B cell (primary cell): ENCODE results near the gene UTP15. TPM values are rescaled to one million over a fixed set of nuclear protein-coding genes. Genes with fewer than 3 reads are reported as not detected.

Experiments
- ATAC-seq: fragments of 200-7000 bp; cut with Tn5 transposase; one replicate; pipeline ENCODE4 v1.10.0; 2021; ENCODE audit warnings: low read depth, mild to moderate bottlenecking, moderate number of reproducible peaks, moderate library complexity
- CTCF ChIA-PET: fragments of 350-600 bp; sonication (Branson Sonifier 250); formaldehyde crosslinking; loops from one replicate; lab custom pipeline; 2021; ENCODE audit warnings: antibody characterized with exemption, inconsistent platforms; lab: Charles Lee
- POLR2A ChIA-PET: fragments of 350-600 bp; sonication (Branson Sonifier 250); formaldehyde crosslinking; loops from one replicate; lab custom pipeline; 2021; ENCODE audit warnings: antibody characterized with exemption; lab: Charles Lee
- DNase-seq: peaks from one replicate; pipeline ENCODE4 v3.0.0; 2013
- H2AFZ ChIP-seq: 2 replicates; pipeline ENCODE4 v1.6.1; 2012; ENCODE audit warnings: mild to moderate bottlenecking, low read depth, low read length; ENCODE audit not compliant: insufficient read depth, poor library complexity, severe bottlenecking
- H3K27ac ChIP-seq, 2 donors: 1 replicate in 1 of 2; 2 replicates in 1 of 2; pipeline ENCODE4 v1.5.1; 2012 to 2013; ENCODE audit warnings: low read length in 2 of 2, mild to moderate bottlenecking in 2 of 2, moderate library complexity in 1 of 2
- H3K27me3 ChIP-seq, 4 experiments: fragments of 200-600 bp in 1 of 4; sonication (generic) in 1 of 4; replicated peaks in 1 of 4; 1 replicate in 2 of 4; 2 replicates in 2 of 4; pipeline versions ENCODE4 v1.6.1 to v1.7.0; 2013 to 2016; ENCODE audit warnings: low read length in 3 of 4, mild to moderate bottlenecking in 2 of 4, mixed read lengths in 1 of 4, moderate library complexity in 1 of 4; ENCODE audit not compliant: insufficient read depth in 4 of 4, control insufficient read depth in 3 of 4; ENCODE audit errors: control extremely low read depth in 1 of 4
- H3K36me3 ChIP-seq, 2 experiments: replicated peaks in 1 of 2; 1 replicate in 1 of 2; 2 replicates in 1 of 2; pipeline versions ENCODE4 v1.6.1 to v1.7.1; 2013; ENCODE audit warnings: low read length in 1 of 2; ENCODE audit not compliant: insufficient read depth in 2 of 2, control insufficient read depth in 1 of 2; ENCODE audit errors: control extremely low read depth in 1 of 2, extremely low read depth in 1 of 2
- H3K4me1 ChIP-seq, 2 donors: fragments of 200-600 bp in 1 of 2; sonication (generic) in 1 of 2; 1 replicate in 1 of 2; 2 replicates in 1 of 2; pipeline versions ENCODE4 v1.5.1 to v1.6.1; 2013 to 2017; ENCODE audit warnings: low read length in 2 of 2; ENCODE audit not compliant: control insufficient read depth in 2 of 2, insufficient read depth in 2 of 2
- H3K4me2 ChIP-seq: replicated peaks from 2 replicates; pipeline ENCODE3; 2012; ENCODE audit warnings: mild to moderate bottlenecking, low read depth, low read length; ENCODE audit not compliant: poor library complexity, severe bottlenecking
- H3K4me3 ChIP-seq, 5 experiments: fragments of 200-600 bp in 1 of 5; sonication (generic) in 1 of 5; 1 replicate in 3 of 5; 2 replicates in 2 of 5; pipeline versions ENCODE4 v1.5.1 to v1.7.0; 2011 to 2016; ENCODE audit warnings: low read length in 4 of 5, mild to moderate bottlenecking in 4 of 5, low read depth in 2 of 5, control low read depth in 1 of 5, moderate library complexity in 1 of 5; ENCODE audit not compliant: insufficient read depth in 1 of 5; ENCODE audit errors: control extremely low read depth in 1 of 5, extremely low read depth in 1 of 5
- H3K79me2 ChIP-seq: fragments of 200-600 bp; sonication (generic); one replicate; pipeline ENCODE4 v1.6.0; 2016; ENCODE audit warnings: low read length; ENCODE audit not compliant: control insufficient read depth, insufficient read depth
- H3K9ac ChIP-seq: fragments of 200-600 bp; sonication (generic); 2 replicates; pipeline ENCODE4 v1.6.1; 2017; ENCODE audit warnings: mild to moderate bottlenecking, low read length, moderate library complexity
- H3K9me3 ChIP-seq, 3 donors: one replicate each; pipeline versions ENCODE4 v1.6.1 to v1.7.1; 2013; ENCODE audit warnings: low read length in 2 of 3; ENCODE audit not compliant: control insufficient read depth in 2 of 3, insufficient read depth in 1 of 3; ENCODE audit errors: control extremely low read depth in 1 of 3
- H4K20me1 ChIP-seq: 2 replicates; pipeline ENCODE4 v1.6.0; 2012; ENCODE audit warnings: mild to moderate bottlenecking, low read length; ENCODE audit not compliant: insufficient read depth, control insufficient read depth, poor library complexity, severe bottlenecking
- H3K27ac Mint-ChIP-seq: one replicate; pipeline ENCODE4 v1.8.0; 2021; ENCODE audit warnings: mixed read lengths
- H3K27me3 Mint-ChIP-seq: one replicate; pipeline ENCODE4 v1.8.0; 2021; ENCODE audit warnings: mixed read lengths
- H3K4me1 Mint-ChIP-seq: one replicate; pipeline ENCODE4 v1.8.0; 2021; ENCODE audit warnings: mixed read lengths
- H3K4me3 Mint-ChIP-seq: one replicate; pipeline ENCODE4 v1.8.0; 2021; ENCODE audit warnings: mixed read lengths
- H3K9me3 Mint-ChIP-seq: one replicate; pipeline ENCODE4 v1.8.0; 2022; ENCODE audit warnings: mixed read lengths; ENCODE audit not compliant: insufficient read depth
- EZH2 ChIP-seq: IDR thresholded peaks from 2 replicates; pipeline ENCODE4 v1.6.1; 2012; ENCODE audit warnings: borderline replicate concordance, low read depth, mild to moderate bottlenecking, moderate library complexity, low read length; ENCODE audit not compliant: insufficient read depth, poor library complexity, severe bottlenecking
- WGBS: methylation state at CpG from one replicate; pipeline ENCODE4 v1.1.5; 2013; ENCODE audit warnings: missing lambda C conversion rate; ENCODE audit not compliant: insufficient coverage; 5-methylcytosine and 5-hydroxymethylcytosine counted together
- intact Hi-C: fragments of 100-400 bp; cut with micrococcal nuclease; formaldehyde crosslinking; loops from one replicate; pipeline ENCODE4 v1.10.0; 2022
- polyA plus RNA-seq: library from polyadenylated mRNA; depleted of rRNA; stranded (reverse); fragments of >200 nt; gene quantifications from 2 replicates; pipeline ENCODE4 v1.2.3, GENCODE V29; 2012
- total RNA-seq, 2 donors: library from RNA; stranded (reverse); fragments of 120-200 nt in 1 of 2; gene quantifications; 1 replicate in 1 of 2; 2 replicates in 1 of 2; pipeline versions ENCODE4 v1.2.3 to v1.2.4, GENCODE V29; 2013 to 2022
- TF ChIP-seq, protein P1 (sequence below): fragments of 200-600 bp; IDR thresholded peaks from one replicate; pipeline ENCODE4 v1.8.0; 2022; ENCODE audit warnings: antibody characterized with exemption, mild to moderate bottlenecking

Gene UTP15
- total and polyA plus RNA-seq, 2 donors (not counting 1 experiment from before 2014, with no cell fraction given): 17.1 to 25.3 TPM

DNA sequence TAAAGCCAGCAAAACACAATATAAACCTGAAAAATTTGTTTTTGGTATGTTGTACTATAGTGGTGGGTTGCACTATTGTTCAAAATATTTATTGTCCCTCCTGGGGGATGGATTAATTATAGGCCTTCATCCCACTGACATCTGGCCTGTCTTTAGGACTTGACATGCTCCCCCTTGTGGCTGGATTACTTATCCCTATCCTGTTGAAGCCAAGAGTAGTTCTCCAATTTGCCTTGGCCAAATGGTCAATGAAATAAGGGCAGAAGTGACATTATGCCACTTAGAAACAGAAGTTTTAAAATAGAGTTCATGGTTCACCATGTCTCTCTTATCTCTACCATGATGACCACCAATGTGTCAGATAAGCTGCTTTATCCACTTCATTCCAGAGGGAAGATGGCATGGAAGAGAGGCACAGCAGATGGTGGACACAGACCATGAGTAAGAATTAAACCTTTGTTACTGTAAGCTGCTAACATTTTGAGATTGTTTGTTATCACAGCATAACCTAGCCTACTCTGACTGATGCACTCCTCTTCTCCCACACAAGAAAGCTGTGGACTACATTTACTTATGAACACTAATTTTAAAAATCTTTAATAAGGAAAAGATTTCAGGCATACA lies 31.3 kb downstream of the UTP15 start:
- H3K9me3 Mint-ChIP-seq: no peaks in the 10 kb centered on the region
- no peaks in the 10 kb centered on the region for H3K27me3 ChIP-seq
- H3K36me3 ChIP-seq: no peaks in the 10 kb centered on the region
- peaks cover 0 to 3% (median 3%) of the 10 kb centered on the region in 3 donors for H3K9me3 ChIP-seq
- no peaks in the 10 kb centered on the region for H4K20me1 ChIP-seq
- no peak for ATAC-seq
- intact Hi-C loops: loop anchor here (10.0 kb wide), 1 partner anchor 308 kb away; no protein-coding TSS in a partner anchor
- H3K9ac ChIP-seq: no peak overlapping the region
- H3K27ac Mint-ChIP-seq: no peak overlapping the region
- peaks cover 15% of the 10 kb centered on the region for H3K27me3 Mint-ChIP-seq
- H3K4me2 ChIP-seq: no peak overlapping the region
- H3K4me3 Mint-ChIP-seq: no peak overlapping the region
- H3K4me3 ChIP-seq: no peak overlapping the region
- POLR2A ChIA-PET: no interaction called here
- no peaks in the 10 kb centered on the region for H3K4me1 Mint-ChIP-seq
- no peak overlapping the region for H2AFZ ChIP-seq
- no peaks in the 10 kb centered on the region for H3K79me2 ChIP-seq
- H3K4me1 ChIP-seq: no peaks in the 10 kb centered on the region
- DNase-seq: peak; percentile 14
- CTCF ChIA-PET: interaction anchor here (1.0 to 1.8 kb wide), 4 partner anchors 10 to 196 kb away, joined by 3 to 12 read pairs (median 6); no protein-coding TSS in a partner anchor
- H3K27ac ChIP-seq: no peak overlapping the region
- TF ChIP-seq, protein P1, sequence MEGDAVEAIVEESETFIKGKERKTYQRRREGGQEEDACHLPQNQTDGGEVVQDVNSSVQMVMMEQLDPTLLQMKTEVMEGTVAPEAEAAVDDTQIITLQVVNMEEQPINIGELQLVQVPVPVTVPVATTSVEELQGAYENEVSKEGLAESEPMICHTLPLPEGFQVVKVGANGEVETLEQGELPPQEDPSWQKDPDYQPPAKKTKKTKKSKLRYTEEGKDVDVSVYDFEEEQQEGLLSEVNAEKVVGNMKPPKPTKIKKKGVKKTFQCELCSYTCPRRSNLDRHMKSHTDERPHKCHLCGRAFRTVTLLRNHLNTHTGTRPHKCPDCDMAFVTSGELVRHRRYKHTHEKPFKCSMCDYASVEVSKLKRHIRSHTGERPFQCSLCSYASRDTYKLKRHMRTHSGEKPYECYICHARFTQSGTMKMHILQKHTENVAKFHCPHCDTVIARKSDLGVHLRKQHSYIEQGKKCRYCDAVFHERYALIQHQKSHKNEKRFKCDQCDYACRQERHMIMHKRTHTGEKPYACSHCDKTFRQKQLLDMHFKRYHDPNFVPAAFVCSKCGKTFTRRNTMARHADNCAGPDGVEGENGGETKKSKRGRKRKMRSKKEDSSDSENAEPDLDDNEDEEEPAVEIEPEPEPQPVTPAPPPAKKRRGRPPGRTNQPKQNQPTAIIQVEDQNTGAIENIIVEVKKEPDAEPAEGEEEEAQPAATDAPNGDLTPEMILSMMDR: peak; percentile 47
- TF ChIP-seq EZH2: no peak

- Histone ChIP-seq H3K27ac (no peak overlapping the region), H3K9me3 (peaks cover 0 to 6% (median 5%) of the 10 kb centered on the region in 3 donors), H2AFZ (no peak overlapping the region), H3K36me3 (no peaks in the 10 kb centered on the region), H4K20me1 (no peaks in the 10 kb centered on the region), H3K9ac (no peak overlapping the region), H3K4me1 (no peaks in the 10 kb centered on the region), H3K79me2 (no peaks in the 10 kb centered on the region), H3K27me3 (no peaks in the 10 kb centered on the region), H3K4me3 (no peak overlapping the region), H3K4me2 (no peak overlapping the region)
- DNase-seq: no peak
- no peak for ATAC-seq
- Mint-ChIP-seq H3K27ac (no peak overlapping the region), H3K4me3 (no peak overlapping the region), H3K27me3 (peaks cover 15% of the 10 kb centered on the region), H3K9me3 (no peaks in the 10 kb centered on the region), H3K4me1 (no peaks in the 10 kb centered on the region)
- CTCF ChIA-PET: interaction anchor here (1.2 kb wide), 1 partner anchor 8 kb away, joined by 4 read pairs; no protein-coding TSS in a partner anchor
- POLR2A ChIA-PET: no interaction called here
- WGBS: 100% methylated on average over 2 of the region's 3 CpGs
- no peak for TF ChIP-seq EZH2
- TF ChIP-seq, protein P1: no peak
- intact Hi-C loops: loop anchor here (10.0 kb wide), 1 partner anchor 305 kb away; no protein-coding TSS in a partner anchor
Measured at GRCh38 chr5:73599380-73599779, 33.8 kb downstream of the UTP15 start.
